Measurements from ENCODE around the gene SLCO3A1. TPM values are rescaled to one million over a fixed set of nuclear protein-coding genes. Genes with fewer than 3 reads are reported as not detected.

SLCO3A1 gene
- total RNA-seq, 2 experiments from 2014 or later, result 2.0 to 2.7 TPM

- H3K27me3 Mint-ChIP-seq, result no peaks in the 10 kb centered on the region
- H3K27ac Mint-ChIP-seq, result no peak overlapping the region
- DNase-seq, result no peak
- no peaks in the 10 kb centered on the region for H3K9me3 Mint-ChIP-seq
- H3K36me3 Mint-ChIP-seq, result no peaks in the 10 kb centered on the region
- no peak overlapping the region for H3K4me3 Mint-ChIP-seq
- peaks cover 17% of the 10 kb centered on the region for H3K4me1 Mint-ChIP-seq
Measured at GRCh38 chr15:92101708-92102394, 248.3 kb downstream of the SLCO3A1 start.

DNA sequence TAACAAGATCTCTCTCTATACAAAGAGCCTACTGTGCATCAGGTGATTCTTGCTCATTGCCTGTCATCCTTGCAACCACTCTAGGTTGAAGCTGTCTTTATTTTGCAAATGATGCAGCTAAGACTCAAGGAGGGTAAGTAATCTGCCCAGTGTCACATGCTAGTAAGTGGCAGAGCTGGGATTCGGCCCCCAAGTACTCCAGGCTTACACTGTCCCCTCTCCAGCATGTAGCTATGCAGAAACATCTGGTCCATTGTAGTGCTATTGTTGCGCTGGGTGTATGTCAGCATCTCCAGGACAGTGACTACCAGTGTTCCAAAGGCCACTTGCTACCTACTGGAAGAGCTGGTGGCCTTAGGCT lies 248.9 kb downstream of the SLCO3A1 start:
- no peak overlapping the region for H3K4me3 Mint-ChIP-seq
- H3K27ac Mint-ChIP-seq, result peak overlapping the region; percentile 54
- H3K27me3 Mint-ChIP-seq, result no peaks in the 10 kb centered on the region
- H3K9me3 Mint-ChIP-seq, result no peaks in the 10 kb centered on the region
- peaks cover 15% of the 10 kb centered on the region for H3K4me1 Mint-ChIP-seq
- H3K36me3 Mint-ChIP-seq, result no peaks in the 10 kb centered on the region
- no peak for DNase-seq

DNA sequence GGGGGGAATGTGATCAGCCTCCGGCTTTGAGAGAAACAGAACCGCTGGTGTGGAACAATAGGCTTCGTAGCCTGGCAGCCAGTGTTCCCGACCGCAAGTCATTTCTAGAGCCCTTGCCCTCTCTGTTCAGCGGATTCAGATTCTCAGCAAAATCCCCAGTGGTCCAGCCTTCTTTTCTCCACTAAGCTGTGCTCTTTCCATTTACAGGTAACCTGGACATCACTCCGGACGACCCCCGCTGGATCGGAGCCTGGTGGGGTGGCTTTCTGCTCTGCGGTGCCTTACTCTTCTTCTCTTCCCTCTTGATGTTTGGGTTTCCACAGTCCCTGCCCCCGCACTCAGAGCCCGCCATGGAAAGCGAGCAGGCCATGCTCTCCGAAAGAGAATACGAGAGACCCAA lies 250.6 kb downstream of the SLCO3A1 start:
- H3K27me3 Mint-ChIP-seq, result no peaks in the 10 kb centered on the region
- H3K27ac Mint-ChIP-seq, result no peak overlapping the region
- DNase-seq, result no peak
- no peaks in the 10 kb centered on the region for H3K9me3 Mint-ChIP-seq
- no peaks in the 10 kb centered on the region for H3K36me3 Mint-ChIP-seq
- no peak overlapping the region for H3K4me3 Mint-ChIP-seq
- peaks cover 22% of the 10 kb centered on the region for H3K4me1 Mint-ChIP-seq

GRCh38 chr15:92105611-92106010 lies 252.1 kb downstream of the SLCO3A1 start:
- H3K4me3 Mint-ChIP-seq, result no peak overlapping the region
- H3K36me3 Mint-ChIP-seq, result no peaks in the 10 kb centered on the region
- peaks cover 23% of the 10 kb centered on the region for H3K4me1 Mint-ChIP-seq
- H3K27ac Mint-ChIP-seq, result no peak overlapping the region
- DNase-seq, result no peak
- H3K9me3 Mint-ChIP-seq, result no peaks in the 10 kb centered on the region
- H3K27me3 Mint-ChIP-seq, result no peaks in the 10 kb centered on the region

DNA sequence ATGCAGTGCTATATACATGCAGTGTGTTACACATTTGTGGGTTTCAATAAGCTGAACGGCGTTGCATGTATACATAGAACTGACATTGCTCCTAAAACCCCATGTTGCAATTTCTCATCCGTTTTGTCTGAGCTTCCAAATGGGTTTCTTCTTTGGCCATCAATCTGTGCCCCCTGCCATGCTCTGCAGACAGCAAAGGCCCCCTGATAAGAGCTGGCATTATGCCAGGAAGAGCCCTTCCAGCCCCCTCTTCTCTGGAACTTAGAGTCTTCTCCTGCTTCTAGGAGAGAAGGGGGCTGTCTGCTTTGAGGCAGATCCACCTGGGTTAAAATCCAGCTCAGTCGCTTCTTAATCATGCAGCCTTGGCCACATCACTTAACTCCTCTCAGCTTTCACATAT lies 254.0 kb downstream of the SLCO3A1 start:
- no peak overlapping the region for H3K4me3 Mint-ChIP-seq
- DNase-seq, result no peak
- H3K27ac Mint-ChIP-seq, result no peak overlapping the region
- no peaks in the 10 kb centered on the region for H3K9me3 Mint-ChIP-seq
- H3K36me3 Mint-ChIP-seq, result no peaks in the 10 kb centered on the region
- peaks cover 14% of the 10 kb centered on the region for H3K4me1 Mint-ChIP-seq
- H3K27me3 Mint-ChIP-seq, result no peaks in the 10 kb centered on the region

GRCh38 chr15:92109191-92109873 lies 255.8 kb downstream of the SLCO3A1 start:
- H3K4me1 Mint-ChIP-seq, result peaks cover 14% of the 10 kb centered on the region
- no peaks in the 10 kb centered on the region for H3K9me3 Mint-ChIP-seq
- no peaks in the 10 kb centered on the region for H3K27me3 Mint-ChIP-seq
- DNase-seq, result peak; percentile 6
- H3K4me3 Mint-ChIP-seq, result no peak overlapping the region
- no peak overlapping the region for H3K27ac Mint-ChIP-seq
- H3K36me3 Mint-ChIP-seq, result no peaks in the 10 kb centered on the region

- Mint-ChIP-seq H3K4me1 (peaks cover 14% of the 10 kb centered on the region), H3K27ac (no peak overlapping the region), H3K36me3 (no peaks in the 10 kb centered on the region), H3K4me3 (no peak overlapping the region), H3K9me3 (no peaks in the 10 kb centered on the region), H3K27me3 (no peaks in the 10 kb centered on the region)
- DNase-seq, result no peak
Measured at GRCh38 chr15:92111291-92111690, 257.8 kb downstream of the SLCO3A1 start.

- Mint-ChIP-seq H3K9me3 (no peaks in the 10 kb centered on the region), H3K27me3 (no peaks in the 10 kb centered on the region), H3K4me1 (peaks cover 14% of the 10 kb centered on the region), H3K27ac (no peak overlapping the region), H3K4me3 (no peak overlapping the region), H3K36me3 (no peaks in the 10 kb centered on the region)
- no peak for DNase-seq
Measured at GRCh38 chr15:92111751-92112150, 258.2 kb downstream of the SLCO3A1 start.

DNA sequence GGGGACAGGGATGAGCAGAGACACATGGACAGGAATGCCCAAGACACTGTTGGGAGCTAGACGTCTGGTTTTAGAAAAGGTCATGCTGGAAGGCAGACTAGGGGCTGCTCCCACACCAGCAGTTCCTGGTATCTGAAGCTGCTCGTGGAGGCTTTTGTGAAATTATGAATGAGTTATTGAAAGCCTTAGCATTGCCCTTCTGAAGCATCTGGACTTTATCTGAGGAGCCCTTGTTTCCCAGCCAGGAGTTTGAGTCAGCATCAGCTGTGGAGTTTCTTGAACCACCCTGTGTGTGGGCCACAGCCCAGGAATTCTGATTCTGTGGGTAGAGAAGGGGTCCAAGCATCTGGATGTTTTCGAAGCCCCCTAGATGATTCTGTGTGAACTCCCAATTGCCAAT lies 258.7 kb downstream of the SLCO3A1 start:
- DNase-seq, result no peak
- no peaks in the 10 kb centered on the region for H3K36me3 Mint-ChIP-seq
- peaks cover 14% of the 10 kb centered on the region for H3K4me1 Mint-ChIP-seq
- H3K27me3 Mint-ChIP-seq, result no peaks in the 10 kb centered on the region
- H3K27ac Mint-ChIP-seq, result no peak overlapping the region
- no peaks in the 10 kb centered on the region for H3K9me3 Mint-ChIP-seq
- no peak overlapping the region for H3K4me3 Mint-ChIP-seq

- Mint-ChIP-seq H3K27ac (no peak overlapping the region), H3K4me1 (peaks cover 14% of the 10 kb centered on the region), H3K36me3 (no peaks in the 10 kb centered on the region), H3K27me3 (no peaks in the 10 kb centered on the region), H3K9me3 (no peaks in the 10 kb centered on the region), H3K4me3 (no peak overlapping the region)
- no peak for DNase-seq
Measured at GRCh38 chr15:92112711-92113110, 259.2 kb downstream of the SLCO3A1 start.

DNA sequence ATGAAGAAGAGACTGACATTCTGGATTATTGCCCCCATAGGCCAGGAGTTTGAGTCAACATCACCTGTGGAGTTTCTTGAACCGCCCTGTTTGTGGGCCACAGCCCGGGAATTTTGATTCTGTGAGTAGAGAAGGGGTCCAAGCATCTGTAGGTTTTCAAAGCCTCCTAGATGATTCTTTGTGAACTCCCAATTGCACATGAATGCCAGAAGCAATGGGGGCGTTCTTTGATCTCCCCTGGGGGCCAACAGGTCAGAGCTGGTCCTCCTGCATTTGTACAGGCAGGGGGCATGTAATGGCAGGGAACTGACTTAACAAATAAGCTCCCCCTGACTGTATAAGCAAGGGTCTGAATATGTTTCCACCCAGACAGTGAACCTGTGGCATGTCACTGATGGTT lies 260.3 kb downstream of the SLCO3A1 start:
- Mint-ChIP-seq H3K27me3 (no peaks in the 10 kb centered on the region), H3K27ac (no peak overlapping the region), H3K9me3 (no peaks in the 10 kb centered on the region), H3K4me3 (no peak overlapping the region), H3K4me1 (peaks cover 7% of the 10 kb centered on the region), H3K36me3 (no peaks in the 10 kb centered on the region)
- no peak for DNase-seq

DNA sequence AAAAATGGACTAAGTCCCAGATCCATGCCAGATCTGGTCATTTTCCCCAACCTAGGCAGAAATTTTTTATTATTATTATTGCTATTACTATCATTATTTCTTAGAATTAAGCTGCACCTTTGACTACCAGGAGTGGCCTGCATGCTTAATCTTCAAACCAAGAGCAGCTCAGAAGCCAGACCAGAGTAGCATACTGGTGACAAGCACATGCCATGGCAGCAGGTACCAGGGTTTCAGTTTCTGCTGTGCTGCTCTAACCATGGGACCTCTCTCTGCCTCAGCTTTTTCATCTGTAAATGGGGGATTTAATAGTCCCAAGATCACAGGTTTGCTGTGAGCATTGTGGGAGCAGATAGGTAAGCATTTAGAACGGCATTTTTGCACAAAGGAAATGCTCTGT lies 262.3 kb downstream of the SLCO3A1 start:
- Mint-ChIP-seq H3K27ac (no peak overlapping the region), H3K4me1 (no peaks in the 10 kb centered on the region), H3K4me3 (no peak overlapping the region), H3K27me3 (no peaks in the 10 kb centered on the region), H3K36me3 (no peaks in the 10 kb centered on the region), H3K9me3 (no peaks in the 10 kb centered on the region)
- DNase-seq, result no peak

DNA sequence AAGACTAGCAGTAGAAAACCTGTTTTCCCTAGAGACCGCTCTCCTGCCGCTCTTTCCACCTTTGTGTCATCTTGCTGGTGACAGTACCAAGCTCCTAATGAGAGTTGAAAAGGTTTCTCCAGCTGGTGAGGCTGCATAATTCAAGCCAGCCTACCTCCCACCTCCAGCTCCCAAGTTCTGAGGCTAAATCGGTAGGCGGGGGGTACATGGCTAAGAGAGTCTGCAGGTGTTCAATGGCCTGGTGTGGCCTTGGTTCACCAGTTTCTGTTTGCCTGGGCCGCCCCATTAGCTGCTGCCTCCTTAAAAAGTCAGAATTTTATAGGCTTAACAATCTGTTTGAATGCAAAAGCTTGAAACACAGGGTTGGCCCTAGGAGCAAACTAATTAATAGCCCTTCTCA lies 262.8 kb downstream of the SLCO3A1 start:
- Mint-ChIP-seq H3K36me3 (peaks cover 4% of the 10 kb centered on the region), H3K4me1 (no peaks in the 10 kb centered on the region), H3K4me3 (no peak overlapping the region), H3K27ac (no peak overlapping the region), H3K9me3 (no peaks in the 10 kb centered on the region), H3K27me3 (no peaks in the 10 kb centered on the region)
- DNase-seq, result no peak

GRCh38 chr15:92117261-92117731 lies 263.8 kb downstream of the SLCO3A1 start:
- H3K4me1 Mint-ChIP-seq, result no peaks in the 10 kb centered on the region
- H3K4me3 Mint-ChIP-seq, result no peak overlapping the region
- H3K36me3 Mint-ChIP-seq, result peaks cover 14% of the 10 kb centered on the region
- no peaks in the 10 kb centered on the region for H3K9me3 Mint-ChIP-seq
- no peak for DNase-seq
- H3K27ac Mint-ChIP-seq, result no peak overlapping the region
- H3K27me3 Mint-ChIP-seq, result no peaks in the 10 kb centered on the region

DNA sequence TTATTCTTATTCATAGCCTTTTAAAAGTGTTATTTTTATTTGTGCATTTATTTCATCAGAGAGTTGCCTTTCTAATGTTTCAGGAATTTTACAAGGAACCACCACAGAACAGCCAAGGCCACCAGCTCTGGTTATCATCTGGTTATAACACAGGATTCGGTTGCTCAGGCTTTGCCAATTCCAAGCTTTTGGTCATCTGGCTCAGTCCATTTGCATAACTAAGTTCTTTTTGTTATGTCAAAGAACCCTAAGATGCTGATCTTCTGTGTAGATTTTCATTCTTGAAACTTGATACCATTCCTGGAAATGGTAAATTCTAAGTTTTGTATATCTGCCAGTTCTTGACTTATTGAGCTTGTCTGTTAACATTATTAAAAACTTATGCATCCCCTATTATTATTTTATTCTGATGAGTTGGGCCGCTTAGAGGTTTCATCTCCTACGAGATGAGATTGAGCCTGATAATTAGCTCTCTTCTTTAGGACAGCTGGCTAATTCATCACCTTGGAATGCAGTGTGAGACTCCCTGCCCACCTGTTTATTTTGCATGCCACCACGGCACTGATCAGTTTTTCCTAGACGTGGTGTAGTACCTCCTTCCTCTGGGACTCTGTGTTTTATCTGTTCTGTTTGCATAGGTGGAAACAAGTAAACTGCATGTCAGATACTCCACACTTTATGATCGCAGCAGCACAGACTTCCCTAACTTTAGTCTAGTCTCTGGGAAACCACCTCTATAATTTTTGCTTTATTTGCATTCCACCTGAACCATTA lies 264.8 kb downstream of the SLCO3A1 start:
- Mint-ChIP-seq H3K27ac (no peak overlapping the region), H3K4me3 (no peak overlapping the region), H3K27me3 (no peaks in the 10 kb centered on the region), H3K36me3 (peaks cover 19% of the 10 kb centered on the region), H3K9me3 (no peaks in the 10 kb centered on the region), H3K4me1 (no peaks in the 10 kb centered on the region)
- DNase-seq, result no peak
